DLD1 (cell line): Measurements from ENCODE around the gene RNF187.
"Not testable (repeated sequence)": the region's sequence is repeated elsewhere in the genome, so short reads cannot be mapped to it uniquely, and the experiment has no call there.

Source experiments
- in situ Hi-C: cut with HindIII; loops from 2 replicates; pipeline ENCODE4 v1.10.0; 2017; ENCODE audit warnings: low sequenced_read_pairs

The RNF187 gene

GRCh38 chr1:228486596-228487335, 416 bp upstream of the RNF187 start:
- in situ Hi-C loops = no loop called here

- in situ Hi-C loops = no loop called here
Observed at GRCh38 chr1:228488125-228488817, 1.1 kb downstream of the RNF187 start.

- in situ Hi-C loops = no loop called here
Observed at GRCh38 chr1:228488818-228489674, 1.9 kb downstream of the RNF187 start.

- in situ Hi-C loops = no loop called here
Observed at GRCh38 chr1:228490120-228491078, 3.2 kb downstream of the RNF187 start.

- in situ Hi-C loops = no loop called here
Observed at GRCh38 chr1:228493141-228494043, 6.2 kb downstream of the RNF187 start.

- in situ Hi-C loops = no loop called here
Observed at GRCh38 chr1:228494044-228494353, 6.8 kb downstream of the RNF187 start.

GRCh38 chr1:228494391-228494790, 7.2 kb downstream of the RNF187 start:
- in situ Hi-C loops = no loop called here

GRCh38 chr1:228494970-228495853, 8.0 kb downstream of the RNF187 start:
- in situ Hi-C loops = no loop called here

GRCh38 chr1:228496084-228496483, 8.9 kb downstream of the RNF187 start:
- in situ Hi-C loops = no loop called here

GRCh38 chr1:228496494-228496893, 9.3 kb downstream of the RNF187 start:
- in situ Hi-C loops = no loop called here

GRCh38 chr1:228497206-228497605, 10.0 kb downstream of the RNF187 start:
- in situ Hi-C loops = no loop called here

GRCh38 chr1:228497817-228498216, 10.6 kb downstream of the RNF187 start:
- in situ Hi-C loops = no loop called here

- in situ Hi-C loops = no loop called here
Observed at GRCh38 chr1:228500143-228500734, 13.1 kb downstream of the RNF187 start.

- in situ Hi-C loops = no loop called here
Observed at GRCh38 chr1:228500901-228501871, 14.0 kb downstream of the RNF187 start.

GRCh38 chr1:228502522-228502921, 15.3 kb downstream of the RNF187 start:
- in situ Hi-C loops = no loop called here

GRCh38 chr1:228505944-228506343, 18.8 kb downstream of the RNF187 start:
- in situ Hi-C loops = not testable (repeated sequence)
